SK-N-SH (cell line): ENCODE results near the gene COQ3. TPM values are rescaled to one million over a fixed set of nuclear protein-coding genes. Genes with fewer than 3 reads are reported as not detected.
A peak's percentile ranks its signal among the peaks of the same experiment; 100 is the strongest.

Experiments
- CTCF ChIA-PET: fragments of 300-600, 350-600 bp; formaldehyde crosslinking; extraction: SDS; loops from one replicate; lab custom pipeline; 2021; lab: Yijun Ruan, JAX
- POLR2A ChIA-PET: fragments of 350-600 bp; sonication (Branson Sonifier 250); formaldehyde crosslinking; extraction: SDS; loops from one replicate; lab custom pipeline; 2020; ENCODE audit warnings: antibody characterized with exemption, inconsistent platforms; lab: Yijun Ruan, JAX
- DNase-seq: peaks from one replicate; pipeline ENCODE4 v3.0.0; 2012
- H2AFZ ChIP-seq: fragments of 200-600 bp; sonication (generic); 2 replicates; pipeline ENCODE4 v1.8.1; 2016; ENCODE audit warnings: antibody characterized with exemption, mild to moderate bottlenecking, low read depth
- H3F3A ChIP-seq: fragments of 200-600 bp; sonication (generic); replicated peaks from 2 replicates; pipeline ENCODE3; 2016; ENCODE audit warnings: antibody characterized with exemption, mild to moderate bottlenecking; ENCODE audit not compliant: insufficient read depth
- H3K27ac ChIP-seq, 2 experiments: fragments of 200-500 bp in 1 of 2; fragments of 200-600 bp in 1 of 2; sonication (Bioruptor generic) in 1 of 2; sonication (generic), shearing (Covaris generic) in 1 of 2; 2 replicates each; pipeline versions ENCODE4 v1.5.1 to v1.6.1; 2014 to 2016; ENCODE audit warnings: low read depth in 2 of 2, inconsistent platforms in 1 of 2, low read length in 1 of 2, mild to moderate bottlenecking in 1 of 2, mixed read lengths in 1 of 2
- H3K27me3 ChIP-seq: fragments of 200-600 bp; sonication (generic), shearing (Covaris generic); 2 replicates; pipeline ENCODE4 v1.6.1; 2016; ENCODE audit warnings: mixed run types; ENCODE audit not compliant: insufficient read depth
- H3K36me3 ChIP-seq, 2 experiments: fragments of 200-500 bp in 1 of 2; fragments of 200-600 bp in 1 of 2; sonication (Bioruptor generic) in 1 of 2; sonication (generic) in 1 of 2; replicated peaks in 1 of 2; 2 replicates each; pipeline versions ENCODE3 to v1.5.1; 2014 to 2016; ENCODE audit warnings: low read length in 1 of 2, mild to moderate bottlenecking in 1 of 2; ENCODE audit not compliant: insufficient read depth in 2 of 2, control insufficient read depth in 1 of 2
- H3K4me1 ChIP-seq, 2 experiments: fragments of 200-500 bp in 1 of 2; fragments of 200-600 bp in 1 of 2; sonication (Bioruptor generic) in 1 of 2; sonication (generic), shearing (Covaris generic) in 1 of 2; 2 replicates each; pipeline versions ENCODE4 v1.5.1 to v1.6.1; 2014 to 2016; ENCODE audit warnings: low read depth in 1 of 2, low read length in 1 of 2, mixed run types in 1 of 2; ENCODE audit not compliant: insufficient read depth in 2 of 2, control insufficient read depth in 1 of 2
- H3K4me2 ChIP-seq: fragments of 200-600 bp; sonication (generic), shearing (Covaris generic); 2 replicates; pipeline ENCODE4 v1.6.1; 2017; ENCODE audit warnings: mixed run types
- H3K4me3 ChIP-seq, 2 experiments: fragments of 200-500 bp in 1 of 2; fragments of 200-600 bp in 1 of 2; sonication (Bioruptor generic) in 1 of 2; sonication (generic), shearing (Covaris generic) in 1 of 2; 2 replicates each; pipeline versions ENCODE4 v1.5.1 to v1.8.1; 2014 to 2016; ENCODE audit warnings: low read depth in 2 of 2, inconsistent platforms in 1 of 2, low read length in 1 of 2, mild to moderate bottlenecking in 1 of 2, mixed read lengths in 1 of 2, moderate library complexity in 1 of 2
- H3K79me2 ChIP-seq: fragments of 200-600 bp; sonication (generic); 2 replicates; pipeline ENCODE4 v1.8.1; 2017; ENCODE audit warnings: mild to moderate bottlenecking; ENCODE audit not compliant: insufficient read depth
- H3K9ac ChIP-seq: fragments of 200-600 bp; sonication (generic); 2 replicates; pipeline ENCODE4 v1.6.1; 2017; ENCODE audit warnings: mixed run types
- H3K9me2 ChIP-seq: fragments of 200-600 bp; sonication (generic); 2 replicates; pipeline ENCODE4 v1.6.1; 2017; ENCODE audit warnings: mixed run types
- H3K9me3 ChIP-seq: fragments of 200-600 bp; sonication (generic); 2 replicates; pipeline ENCODE4 v1.6.1; 2017; ENCODE audit warnings: mixed run types, mild to moderate bottlenecking, moderate library complexity
- H4K20me1 ChIP-seq: fragments of 200-600 bp; sonication (generic); 2 replicates; pipeline ENCODE4 v1.6.1; 2017; ENCODE audit warnings: mild to moderate bottlenecking, mixed run types; ENCODE audit not compliant: insufficient read depth
- CTCF ChIP-seq: fragments of 200-600 bp; sonication (generic); IDR thresholded peaks from 2 replicates; pipeline ENCODE4 v1.6.1; 2017; ENCODE audit warnings: antibody characterized with exemption, mild to moderate bottlenecking, moderate library complexity
- EP300 ChIP-seq, 2 experiments: IDR thresholded peaks; 2 replicates each; pipeline versions ENCODE4 v1.4.0 to v1.6.1; 2012; ENCODE audit warnings: borderline replicate concordance in 1 of 2, low read depth in 1 of 2, low read length in 1 of 2
- EZH2phosphoT487 ChIP-seq: fragments of 200-600 bp; sonication (generic); IDR thresholded peaks from 2 replicates; pipeline ENCODE4 v1.6.1; 2017; ENCODE audit warnings: low read depth, mixed run types, mild to moderate bottlenecking, antibody characterized with exemption, moderate library complexity, borderline replicate concordance
- FOSL2 ChIP-seq: IDR thresholded peaks from 2 replicates; pipeline ENCODE4 v1.4.0; 2012; ENCODE audit warnings: low read depth, mild to moderate bottlenecking, moderate library complexity, borderline replicate concordance
- FOXJ3 ChIP-seq: sonication (generic); formaldehyde crosslinking; IDR thresholded peaks from 2 replicates; pipeline ENCODE4 v1.5.1; 2020; ENCODE audit warnings: mild to moderate bottlenecking, missing genetic modification reagents
- FOXM1 ChIP-seq: IDR thresholded peaks from 2 replicates; pipeline ENCODE4 v1.4.0; 2012; ENCODE audit warnings: low read depth, mild to moderate bottlenecking
- GABPA ChIP-seq: IDR thresholded peaks from 2 replicates; pipeline ENCODE4 v1.4.0; 2012; ENCODE audit warnings: low read depth, mild to moderate bottlenecking
- GATA2 ChIP-seq: sonication (generic); formaldehyde crosslinking; IDR thresholded peaks from 2 replicates; pipeline ENCODE4 v1.5.0; 2020; ENCODE audit warnings: mild to moderate bottlenecking, missing genetic modification reagents
- IRF3 ChIP-seq: fragments of 150-350 bp; IDR thresholded peaks from 2 replicates; pipeline ENCODE4 v1.6.1; 2016; ENCODE audit warnings: mild to moderate bottlenecking, low read depth, low read length
- NFIC ChIP-seq: IDR thresholded peaks from 2 replicates; pipeline ENCODE4 v1.4.0; 2012; ENCODE audit warnings: borderline replicate concordance
- NRF1 ChIP-seq: IDR thresholded peaks from 2 replicates; pipeline ENCODE4 v1.6.1; 2012; ENCODE audit warnings: low read depth, mild to moderate bottlenecking, low read length
- RAD21 ChIP-seq: IDR thresholded peaks from 2 replicates; pipeline ENCODE4 v1.6.1; 2012; ENCODE audit warnings: mild to moderate bottlenecking, low read length
- SIN3A ChIP-seq: IDR thresholded peaks from 2 replicates; pipeline ENCODE4 v1.6.1; 2012; ENCODE audit warnings: low read depth, mild to moderate bottlenecking, low read length, moderate library complexity, borderline replicate concordance
- TAF1 ChIP-seq: IDR thresholded peaks from 2 replicates; pipeline ENCODE4 v1.6.1; 2012; ENCODE audit warnings: low read depth, mild to moderate bottlenecking, low read length, moderate library complexity, borderline replicate concordance
- WGBS: methylation state at CpG from one replicate; pipeline ENCODE4 v1.1.6; 2017; ENCODE audit warnings: low lambda C conversion rate; 5-methylcytosine and 5-hydroxymethylcytosine counted together
- polyA plus RNA-seq, 3 experiments: library from polyadenylated mRNA; depleted of rRNA; stranded (reverse); fragments of >200 nt; gene quantifications; 2 replicates each; pipeline ENCODE4 v1.2.3, GENCODE V29; 2012
- TF ChIP-seq, protein P1 (sequence below): IDR thresholded peaks from 2 replicates; pipeline ENCODE4 v1.4.0; 2012; ENCODE audit warnings: low read depth
- TF ChIP-seq, protein P2 (sequence below): IDR thresholded peaks from 2 replicates; pipeline ENCODE4; 2012
- TF ChIP-seq, protein P3 (sequence below): IDR thresholded peaks from 2 replicates; pipeline ENCODE4 v1.4.0; 2012; ENCODE audit warnings: low read depth, borderline replicate concordance

The COQ3 gene
- polyA plus RNA-seq, 1 of the 3 experiments (the other 2 are of a cell fraction) = 6.4 TPM

- no peak for DNase-seq
- H3K9ac ChIP-seq = no peak overlapping the region
- H3K4me3 ChIP-seq = no peak overlapping the region
- ChIA-PET POLR2A (no interaction called here), CTCF (interaction anchor here (1.2 to 2.9 kb wide), 4 partner anchors 27 to 67 kb away, joined by 3 to 12 read pairs (median 8); no protein-coding TSS in a partner anchor)
- H2AFZ ChIP-seq = no peak overlapping the region
- H3K9me2 ChIP-seq = no peaks in the 10 kb centered on the region
- H3F3A ChIP-seq = peaks cover 34% of the 10 kb centered on the region
- TF ChIP-seq EP300 (IDR thresholded peaks at IDR 0.05; ENCODE audit: borderline replicate concordance in 1 of 2, low read depth in 1 of 2, low read length in 1 of 2) = no peak
- TF ChIP-seq, protein P1, sequence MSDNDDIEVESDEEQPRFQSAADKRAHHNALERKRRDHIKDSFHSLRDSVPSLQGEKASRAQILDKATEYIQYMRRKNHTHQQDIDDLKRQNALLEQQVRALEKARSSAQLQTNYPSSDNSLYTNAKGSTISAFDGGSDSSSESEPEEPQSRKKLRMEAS = no peak
- no peak for TF ChIP-seq EZH2phosphoT487
- TF ChIP-seq CTCF = no peak
- no peak for TF ChIP-seq IRF3
- TF ChIP-seq SIN3A = no peak
- TF ChIP-seq FOXJ3 = no peak
- no peak for TF ChIP-seq NRF1
- TF ChIP-seq, protein P2, sequence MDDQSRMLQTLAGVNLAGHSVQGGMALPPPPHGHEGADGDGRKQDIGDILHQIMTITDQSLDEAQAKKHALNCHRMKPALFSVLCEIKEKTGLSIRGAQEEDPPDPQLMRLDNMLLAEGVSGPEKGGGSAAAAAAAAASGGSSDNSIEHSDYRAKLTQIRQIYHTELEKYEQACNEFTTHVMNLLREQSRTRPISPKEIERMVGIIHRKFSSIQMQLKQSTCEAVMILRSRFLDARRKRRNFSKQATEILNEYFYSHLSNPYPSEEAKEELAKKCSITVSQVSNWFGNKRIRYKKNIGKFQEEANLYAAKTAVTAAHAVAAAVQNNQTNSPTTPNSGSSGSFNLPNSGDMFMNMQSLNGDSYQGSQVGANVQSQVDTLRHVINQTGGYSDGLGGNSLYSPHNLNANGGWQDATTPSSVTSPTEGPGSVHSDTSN = no peak
- no peak for TF ChIP-seq RAD21
- H4K20me1 ChIP-seq = no peaks in the 10 kb centered on the region
- no peak overlapping the region for H3K4me2 ChIP-seq
- peaks cover 50 to 51% of the 10 kb centered on the region in 2 experiments for H3K36me3 ChIP-seq
- H3K9me3 ChIP-seq = no peaks in the 10 kb centered on the region
- no peaks in the 10 kb centered on the region; a peak in 2 of 4 replicates for H3K4me1 ChIP-seq
- no peak overlapping the region for H3K27ac ChIP-seq
- 100% methylated on average over 1 of the region's 1 CpG for WGBS
- H3K27me3 ChIP-seq = no peaks in the 10 kb centered on the region
- H3K79me2 ChIP-seq = no peaks in the 10 kb centered on the region; the same call in 1 of the 2 replicates
Measured at GRCh38 chr6:99397287-99397686, 3.3 kb upstream of the COQ3 start.

DNA sequence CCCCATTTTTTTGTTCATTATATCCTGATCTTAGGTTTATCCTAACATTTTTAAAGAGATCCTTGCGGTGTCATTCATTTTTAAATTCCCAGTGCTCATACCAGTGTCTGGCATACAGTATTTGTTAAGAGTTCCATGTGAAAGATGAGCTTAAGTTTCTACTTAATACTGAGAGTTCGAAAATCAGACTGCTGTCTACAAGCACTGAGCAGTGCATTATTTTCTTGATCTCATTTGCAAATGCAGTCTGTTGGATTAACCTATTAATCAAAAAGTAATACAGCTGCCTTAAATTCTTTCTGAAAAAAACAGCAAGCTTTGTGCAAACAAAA lies 663 bp downstream of the COQ3 start:
- WGBS = 6% methylated on average over 2 of the region's 2 CpGs
- peak overlapping the region; percentile 68 to 74 for H3K4me3 ChIP-seq
- H3K36me3 ChIP-seq = peaks cover 12 to 13% of the 10 kb centered on the region in 2 experiments
- peak overlapping the region; percentile 76 to 95; a peak in 3 of 4 replicates for H3K27ac ChIP-seq
- H3K9ac ChIP-seq = peak overlapping the region; percentile 76
- peaks cover 16% of the 10 kb centered on the region for H3F3A ChIP-seq
- no peaks in the 10 kb centered on the region for H3K9me3 ChIP-seq
- DNase-seq = no peak
- H3K4me1 ChIP-seq = no peaks in the 10 kb centered on the region; a peak in 2 of 4 replicates
- ChIA-PET POLR2A (interaction anchor here (0.6 to 1.6 kb wide), 14 partner anchors 9 to 175 kb away, joined by 3 to 15 read pairs (median 4); partner anchors contain the start of genes CCNC, FAXC and PNISR), CTCF (interaction anchor here (0.6 to 2.5 kb wide), 11 partner anchors 9 to 169 kb away, joined by 3 to 14 read pairs (median 5); no protein-coding TSS in a partner anchor)
- H3K79me2 ChIP-seq = no peaks in the 10 kb centered on the region; the same call in 1 of the 2 replicates
- H3K9me2 ChIP-seq = no peaks in the 10 kb centered on the region
- H3K27me3 ChIP-seq = no peaks in the 10 kb centered on the region
- peak overlapping the region; percentile 68 for H3K4me2 ChIP-seq
- no peaks in the 10 kb centered on the region for H4K20me1 ChIP-seq
- H2AFZ ChIP-seq = peak overlapping the region; percentile 83
- TF ChIP-seq NFIC = no peak
- TF ChIP-seq GATA2 (CRISPR knock-in tag) = no peak
- no peak for TF ChIP-seq EP300 (IDR thresholded peaks at IDR 0.05; ENCODE audit: borderline replicate concordance in 1 of 2, low read depth in 1 of 2, low read length in 1 of 2)
- no peak for TF ChIP-seq GABPA
- TF ChIP-seq TAF1 = no peak
- TF ChIP-seq, protein P2 = no peak
- no peak for TF ChIP-seq RAD21
- no peak for TF ChIP-seq EZH2phosphoT487
- TF ChIP-seq FOSL2 = no peak
- TF ChIP-seq FOXM1 = no peak
- TF ChIP-seq, protein P1 = no peak
- TF ChIP-seq, protein P3, sequence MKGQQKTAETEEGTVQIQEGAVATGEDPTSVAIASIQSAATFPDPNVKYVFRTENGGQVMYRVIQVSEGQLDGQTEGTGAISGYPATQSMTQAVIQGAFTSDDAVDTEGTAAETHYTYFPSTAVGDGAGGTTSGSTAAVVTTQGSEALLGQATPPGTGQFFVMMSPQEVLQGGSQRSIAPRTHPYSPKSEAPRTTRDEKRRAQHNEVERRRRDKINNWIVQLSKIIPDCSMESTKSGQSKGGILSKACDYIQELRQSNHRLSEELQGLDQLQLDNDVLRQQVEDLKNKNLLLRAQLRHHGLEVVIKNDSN = no peak
